ENCODE measurements around the gene LIMS2. TPM values are rescaled to one million over a fixed set of nuclear protein-coding genes. Genes with fewer than 3 reads are reported as not detected.

LIMS2 gene
- total RNA-seq, 8 experiments from 2014 or later: 0.22 to 9.3 (median 1.5) TPM

GRCh38 chr2:127632592-127633489 is 42.5 kb downstream of the LIMS2 start:
- Histone ChIP-seq H3K4me1 (replicated peaks in 1 of 2) (peaks cover 8% of the 10 kb centered on the region in 2 donors), H3K27ac (no peak overlapping the region), H3K4me3 (no peak overlapping the region)
- ATAC-seq (replicated peaks in 6 of 8): no peak
- in situ Hi-C loops (cut with MboI; ENCODE audit: low pct_unique_long_range_greater_than_20kb in 2 of 9, low sequenced_read_pairs in 9 of 9, unreplicated experiment in 9 of 9): no loop called here
- WGBS, 10 experiments: 75 to 100% methylated on average over 1 to 2 of the region's 25 CpGs; no CpG with 5 or more reads in 8 of the 10 experiments

GRCh38 chr2:127631997-127632581 is 43.2 kb downstream of the LIMS2 start:
- no peak for ATAC-seq (replicated peaks in 6 of 8)
- Histone ChIP-seq H3K4me3 (no peak overlapping the region), H3K27ac (no peak overlapping the region), H3K4me1 (replicated peaks in 1 of 2) (peaks cover under 1% of the 10 kb centered on the region in 2 donors)
- in situ Hi-C loops (cut with MboI; ENCODE audit: low pct_unique_long_range_greater_than_20kb in 2 of 9, low sequenced_read_pairs in 9 of 9, unreplicated experiment in 9 of 9): no loop called here
- 60 to 100% (median 80%) methylated on average over 1 to 7 of the region's 17 CpGs; no CpG with 5 or more reads in 6 of the 10 experiments for WGBS, 10 experiments

GRCh38 chr2:127631541-127631996 is 43.8 kb downstream of the LIMS2 start:
- 87 to 100% (median 93%) methylated on average over 1 to 4 of the region's 16 CpGs; no CpG with 5 or more reads in 6 of the 10 experiments for WGBS, 10 experiments
- in situ Hi-C loops (cut with MboI; ENCODE audit: low pct_unique_long_range_greater_than_20kb in 2 of 9, low sequenced_read_pairs in 9 of 9, unreplicated experiment in 9 of 9): no loop called here
- ATAC-seq (replicated peaks in 6 of 8): no peak
- H3K4me1 ChIP-seq (replicated peaks in 1 of 2): no peaks in the 10 kb centered on the region
- no peak overlapping the region for H3K27ac ChIP-seq
- H3K4me3 ChIP-seq: no peak overlapping the region

- in situ Hi-C loops (cut with MboI; ENCODE audit: low pct_unique_long_range_greater_than_20kb in 2 of 9, low sequenced_read_pairs in 9 of 9, unreplicated experiment in 9 of 9): no loop called here
- no peak for ATAC-seq (replicated peaks in 6 of 8)
- no peaks in the 10 kb centered on the region for H3K4me1 ChIP-seq (replicated peaks in 1 of 2)
Measured at GRCh38 chr2:127630864-127631540, 44.3 kb downstream of the LIMS2 start.

GRCh38 chr2:127630096-127630863 is 45.0 kb downstream of the LIMS2 start:
- Histone ChIP-seq H3K27ac (no peak overlapping the region), H3K4me3 (no peak overlapping the region), H3K4me1 (replicated peaks in 1 of 2) (no peaks in the 10 kb centered on the region)
- peak in 1 of 8 experiments; percentile 22 for ATAC-seq (replicated peaks in 6 of 8)
- 70 to 80% methylated on average over 1 to 2 of the region's 10 CpGs; no CpG with 5 or more reads in 8 of the 10 experiments for WGBS, 10 experiments
- in situ Hi-C loops (cut with MboI; ENCODE audit: low pct_unique_long_range_greater_than_20kb in 2 of 9, low sequenced_read_pairs in 9 of 9, unreplicated experiment in 9 of 9): no loop called here

More at GRCh38 chr2:127630864-127631540, 44.3 kb downstream of the LIMS2 start:
- 67 to 100% (median 85%) methylated on average over 2 to 4 of the region's 25 CpGs; no CpG with 5 or more reads in 5 of the 10 experiments for WGBS, 10 experiments
- H3K27ac ChIP-seq: no peak overlapping the region
- no peak overlapping the region for H3K4me3 ChIP-seq

GRCh38 chr2:127629637-127630036 is 45.7 kb downstream of the LIMS2 start:
- no peak for ATAC-seq (replicated peaks in 6 of 8)
- in situ Hi-C loops (cut with MboI; ENCODE audit: low pct_unique_long_range_greater_than_20kb in 2 of 9, low sequenced_read_pairs in 9 of 9, unreplicated experiment in 9 of 9): no loop called here
- H3K4me1 ChIP-seq (replicated peaks in 1 of 2): no peaks in the 10 kb centered on the region
- WGBS, 10 experiments: 90 to 100% methylated on average over 1 to 2 of the region's 9 CpGs; no CpG with 5 or more reads in 8 of the 10 experiments
- H3K27ac ChIP-seq: no peak overlapping the region
- no peak overlapping the region for H3K4me3 ChIP-seq

- no peak overlapping the region for H3K27ac ChIP-seq
- in situ Hi-C loops (cut with MboI; ENCODE audit: low pct_unique_long_range_greater_than_20kb in 2 of 9, low sequenced_read_pairs in 9 of 9, unreplicated experiment in 9 of 9): no loop called here
- no peak overlapping the region for H3K4me3 ChIP-seq
- no peaks in the 10 kb centered on the region for H3K4me1 ChIP-seq (replicated peaks in 1 of 2)
- 49 to 100% (median 63%) methylated on average over 1 to 4 of the region's 17 CpGs; no CpG with 5 or more reads in 5 of the 10 experiments for WGBS, 10 experiments
- no peak for ATAC-seq (replicated peaks in 6 of 8)
Measured at GRCh38 chr2:127628767-127629614, 46.3 kb downstream of the LIMS2 start.

GRCh38 chr2:127627740-127628571 is 47.4 kb downstream of the LIMS2 start:
- H3K4me1 ChIP-seq (replicated peaks in 1 of 2): no peaks in the 10 kb centered on the region
- in situ Hi-C loops (cut with MboI; ENCODE audit: low pct_unique_long_range_greater_than_20kb in 2 of 9, low sequenced_read_pairs in 9 of 9, unreplicated experiment in 9 of 9): no loop called here
- ATAC-seq (replicated peaks in 6 of 8): no peak
- WGBS, 10 experiments: 63% methylated on average over 3 of the region's 18 CpGs; no CpG with 5 or more reads in 9 of the 10 experiments
- H3K27ac ChIP-seq: no peak overlapping the region
- no peak overlapping the region for H3K4me3 ChIP-seq

- ATAC-seq (replicated peaks in 6 of 8): no peak
- WGBS, 10 experiments: 70 to 80% methylated on average over 2 to 4 of the region's 28 CpGs; no CpG with 5 or more reads in 8 of the 10 experiments
- Histone ChIP-seq H3K27ac (no peak overlapping the region), H3K4me3 (no peak overlapping the region), H3K4me1 (replicated peaks in 1 of 2) (no peaks in the 10 kb centered on the region)
- in situ Hi-C loops (cut with MboI; ENCODE audit: low pct_unique_long_range_greater_than_20kb in 2 of 9, low sequenced_read_pairs in 9 of 9, unreplicated experiment in 9 of 9): no loop called here
Measured at GRCh38 chr2:127626917-127627739, 48.2 kb downstream of the LIMS2 start.

- no peak overlapping the region for H3K27ac ChIP-seq
- in situ Hi-C loops (cut with MboI; ENCODE audit: low pct_unique_long_range_greater_than_20kb in 2 of 9, low sequenced_read_pairs in 9 of 9, unreplicated experiment in 9 of 9): no loop called here
- no peak overlapping the region for H3K4me3 ChIP-seq
- no peaks in the 10 kb centered on the region for H3K4me1 ChIP-seq (replicated peaks in 1 of 2)
- ATAC-seq (replicated peaks in 6 of 8): peak in 1 of 8 experiments; percentile 29
- WGBS, 10 experiments: 10 to 80% (median 64%) methylated on average over 1 to 5 of the region's 12 CpGs; no CpG with 5 or more reads in 3 of the 10 experiments
Measured at GRCh38 chr2:127626175-127626574, 49.2 kb downstream of the LIMS2 start.

Data from motor neuron (in vitro differentiated cells).